Bronchial epithelial cell (primary cell): ENCODE results near the gene ELP6. TPM values are rescaled to one million over a fixed set of nuclear protein-coding genes. Genes with fewer than 3 reads are reported as not detected.

ENCODE experiments used
- DNase-seq: peaks from one replicate; pipeline ENCODE4 v3.0.0-alpha.2; 2010; ENCODE audit warnings: low read depth
- FAIRE-seq: peaks from 2 replicates; lab custom pipeline; 2011; peaks lifted over from hg19 to GRCh38; lab: Jason Lieb, UNC
- H3K27me3 ChIP-seq: 2 replicates; pipeline ENCODE4 v1.5.1; 2011; ENCODE audit warnings: low read length; ENCODE audit not compliant: control insufficient read depth, insufficient read depth
- H3K36me3 ChIP-seq: 2 replicates; pipeline ENCODE4 v1.5.1; 2011; ENCODE audit warnings: low read length; ENCODE audit not compliant: control insufficient read depth, insufficient read depth
- H3K4me3 ChIP-seq: 2 replicates; pipeline ENCODE4 v1.5.1; 2011; ENCODE audit warnings: mild to moderate bottlenecking, low read depth, low read length, control low read depth
- total RNA-seq: library from RNA; depleted of rRNA; stranded (reverse); fragments of >200 nt; gene quantifications from 2 replicates; pipeline ENCODE4 v1.2.1, GENCODE V29; 2014
- TF ChIP-seq, protein P1 (sequence below): IDR thresholded peaks from 2 replicates; pipeline ENCODE4 v1.5.1; 2011; ENCODE audit warnings: mild to moderate bottlenecking, moderate library complexity, low read length, control low read depth, inconsistent platforms; ENCODE audit not compliant: insufficient read depth, severe bottlenecking

The ELP6 gene
- total RNA-seq, 1 donor from 2014 or later = 27.4 TPM

DNA sequence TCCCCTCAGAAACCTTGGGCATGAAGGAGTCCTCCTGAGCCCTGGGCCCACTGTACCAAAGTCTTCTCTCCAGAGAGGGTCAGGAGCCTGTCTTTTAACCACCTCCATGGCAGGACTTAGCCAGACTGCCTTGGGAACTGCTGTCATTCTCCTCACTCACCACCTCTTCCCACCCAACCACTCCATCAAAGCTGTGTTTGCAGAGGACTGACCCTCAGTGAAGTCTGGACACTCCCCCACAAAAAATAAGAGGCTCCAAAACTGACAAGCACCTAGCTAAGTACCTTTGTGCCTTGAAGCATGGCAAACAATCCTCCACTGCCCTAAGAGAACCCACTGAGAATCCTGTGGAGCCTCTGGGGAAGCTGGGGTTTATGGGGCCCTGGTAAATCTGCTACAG is 35.5 kb downstream of the ELP6 start:
- Histone ChIP-seq H3K27me3 (no peaks in the 10 kb centered on the region), H3K4me3 (no peak overlapping the region), H3K36me3 (no peaks in the 10 kb centered on the region)
- TF ChIP-seq, protein P1, sequence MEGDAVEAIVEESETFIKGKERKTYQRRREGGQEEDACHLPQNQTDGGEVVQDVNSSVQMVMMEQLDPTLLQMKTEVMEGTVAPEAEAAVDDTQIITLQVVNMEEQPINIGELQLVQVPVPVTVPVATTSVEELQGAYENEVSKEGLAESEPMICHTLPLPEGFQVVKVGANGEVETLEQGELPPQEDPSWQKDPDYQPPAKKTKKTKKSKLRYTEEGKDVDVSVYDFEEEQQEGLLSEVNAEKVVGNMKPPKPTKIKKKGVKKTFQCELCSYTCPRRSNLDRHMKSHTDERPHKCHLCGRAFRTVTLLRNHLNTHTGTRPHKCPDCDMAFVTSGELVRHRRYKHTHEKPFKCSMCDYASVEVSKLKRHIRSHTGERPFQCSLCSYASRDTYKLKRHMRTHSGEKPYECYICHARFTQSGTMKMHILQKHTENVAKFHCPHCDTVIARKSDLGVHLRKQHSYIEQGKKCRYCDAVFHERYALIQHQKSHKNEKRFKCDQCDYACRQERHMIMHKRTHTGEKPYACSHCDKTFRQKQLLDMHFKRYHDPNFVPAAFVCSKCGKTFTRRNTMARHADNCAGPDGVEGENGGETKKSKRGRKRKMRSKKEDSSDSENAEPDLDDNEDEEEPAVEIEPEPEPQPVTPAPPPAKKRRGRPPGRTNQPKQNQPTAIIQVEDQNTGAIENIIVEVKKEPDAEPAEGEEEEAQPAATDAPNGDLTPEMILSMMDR = no peak
- FAIRE-seq (no peak), DNase-seq (no peak)

DNA sequence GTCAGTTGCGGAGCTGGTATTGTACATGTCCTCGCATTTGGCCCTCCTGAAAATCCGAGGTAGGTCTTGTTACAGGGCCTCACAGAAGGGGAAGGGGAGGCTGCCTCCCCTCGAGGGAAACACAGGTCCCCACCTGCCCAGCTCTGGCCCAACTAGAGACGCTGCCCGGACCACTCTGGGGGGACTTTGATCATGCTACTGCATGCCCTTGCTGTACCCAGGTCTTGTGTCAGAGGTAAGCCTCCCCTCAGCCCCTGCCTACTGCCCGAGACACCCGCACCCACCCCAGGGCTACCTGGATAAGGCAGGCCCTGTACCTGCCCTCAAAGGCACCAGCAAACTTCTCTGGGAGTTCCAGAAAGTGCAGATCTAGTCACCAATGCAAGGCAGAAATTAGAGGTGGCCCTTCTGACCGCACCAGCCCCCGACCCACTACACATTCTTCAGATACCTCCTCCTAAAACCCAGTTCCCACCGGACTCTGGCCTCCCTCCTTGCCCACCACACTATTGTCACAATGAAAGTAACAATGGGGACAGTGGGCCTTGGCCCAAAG is 36.8 kb downstream of the ELP6 start:
- Histone ChIP-seq H3K36me3 (no peaks in the 10 kb centered on the region), H3K27me3 (no peaks in the 10 kb centered on the region), H3K4me3 (no peak overlapping the region)
- FAIRE-seq (no peak), DNase-seq (no peak)
- TF ChIP-seq, protein P1 = no peak

DNA sequence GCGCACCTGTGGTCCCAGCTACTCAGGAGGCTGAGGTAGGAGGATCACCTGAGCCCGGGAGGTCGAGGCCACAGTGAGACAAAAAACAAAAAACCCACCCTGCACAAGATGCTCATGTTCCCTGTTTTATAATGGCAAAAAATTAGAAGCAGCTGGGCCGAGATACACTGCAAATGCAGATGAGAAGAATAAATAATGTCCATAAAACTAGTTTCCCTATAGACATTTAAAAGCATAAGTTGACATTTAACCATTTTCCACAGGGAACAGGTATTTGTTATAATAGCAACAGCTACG is 37.2 kb downstream of the ELP6 start:
- Histone ChIP-seq H3K36me3 (no peaks in the 10 kb centered on the region), H3K4me3 (peak overlapping the region; percentile 81), H3K27me3 (no peaks in the 10 kb centered on the region)
- DNase-seq (no peak), FAIRE-seq (no peak)
- TF ChIP-seq, protein P1 = no peak

DNA sequence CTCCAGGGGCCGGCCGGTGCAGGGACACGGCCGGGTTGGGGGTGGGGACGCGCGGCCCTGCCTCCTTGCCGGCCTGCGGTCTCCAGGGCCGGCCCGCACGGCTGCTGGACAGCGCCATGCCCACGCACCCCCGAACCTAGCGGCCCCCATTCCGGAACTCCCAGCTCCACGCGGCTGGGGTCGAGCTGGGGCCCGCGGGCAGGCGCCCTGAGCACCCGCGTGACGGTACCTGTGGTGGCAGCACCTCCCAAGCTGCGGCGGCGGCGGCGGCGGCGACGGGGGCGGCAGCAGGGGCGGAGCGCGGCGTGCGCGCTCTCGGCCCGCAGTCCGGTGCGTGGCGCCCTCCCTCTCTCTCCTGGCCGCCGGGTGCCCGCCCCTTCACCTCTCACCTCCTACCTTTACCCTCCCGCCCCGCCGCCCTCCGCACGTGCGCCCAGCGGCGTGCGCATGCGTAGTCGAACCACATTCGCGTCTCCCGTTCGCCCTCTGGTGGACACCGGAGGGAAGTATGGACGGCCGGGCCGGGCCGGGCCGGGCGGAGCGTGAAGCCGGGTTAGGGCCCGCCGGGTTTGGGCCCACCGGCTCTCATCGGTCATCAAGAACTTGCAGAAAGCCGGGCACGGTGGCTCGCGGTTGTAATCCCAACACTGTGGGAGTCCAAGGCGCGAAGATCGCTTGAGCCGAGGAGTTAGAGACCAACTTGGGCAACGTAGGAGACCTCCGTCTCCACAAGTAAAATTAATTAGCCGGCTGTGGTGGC is 37.8 kb downstream of the ELP6 start, which contains the start of gene SCAP:
SCAP (minus strand) TSS at position 372 of the 760 bp plus-strand sequence. CDS start 32,948 bp downstream, outside the sequence.
- FAIRE-seq = no peak
- H3K4me3 ChIP-seq = peak within 1 kb of the TSS; percentile 81
- TF ChIP-seq, protein P1 = peak; percentile 89
- H3K27me3 ChIP-seq = no peaks in the 10 kb centered on the region
- DNase-seq = peak; percentile 61
- no peaks in the 10 kb centered on the region for H3K36me3 ChIP-seq

DNA sequence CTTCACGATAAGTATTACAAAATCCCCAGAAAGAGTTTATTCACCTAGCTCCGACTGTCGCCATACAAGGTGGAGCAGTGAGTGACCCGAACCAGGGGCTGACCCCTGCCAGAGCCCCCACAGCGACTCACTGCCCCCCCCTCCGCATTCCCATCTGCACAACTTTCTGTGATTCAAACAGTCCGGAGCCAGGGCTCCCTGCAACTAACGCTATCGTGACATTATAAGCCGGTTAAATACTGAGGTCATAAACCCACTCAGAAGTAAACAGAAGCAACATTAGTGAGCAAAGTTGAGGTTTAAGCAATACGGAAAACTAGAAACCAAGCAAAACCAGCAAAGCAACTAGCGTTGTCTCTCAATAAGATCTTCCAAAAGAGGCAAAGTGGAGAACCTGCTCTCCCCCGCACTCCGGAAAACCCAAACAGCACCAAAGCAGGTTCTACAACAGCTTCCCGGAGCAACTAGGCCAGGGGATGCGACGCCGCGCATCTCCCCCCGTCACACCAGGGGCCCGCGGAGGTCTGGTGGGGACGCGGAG is 38.4 kb downstream of the ELP6 start:
- Histone ChIP-seq H3K4me3 (peak overlapping the region; percentile 81), H3K27me3 (no peaks in the 10 kb centered on the region), H3K36me3 (no peaks in the 10 kb centered on the region)
- DNase-seq (peak; percentile 34), FAIRE-seq (no peak)
- TF ChIP-seq, protein P1 = no peak
